Measurements from ENCODE around the gene DYNC2LI1. TPM values are rescaled to one million over a fixed set of nuclear protein-coding genes. Genes with fewer than 3 reads are reported as not detected.

Gene DYNC2LI1
- total RNA-seq, 1 donor from 2014 or later: 92.1 TPM

DNA sequence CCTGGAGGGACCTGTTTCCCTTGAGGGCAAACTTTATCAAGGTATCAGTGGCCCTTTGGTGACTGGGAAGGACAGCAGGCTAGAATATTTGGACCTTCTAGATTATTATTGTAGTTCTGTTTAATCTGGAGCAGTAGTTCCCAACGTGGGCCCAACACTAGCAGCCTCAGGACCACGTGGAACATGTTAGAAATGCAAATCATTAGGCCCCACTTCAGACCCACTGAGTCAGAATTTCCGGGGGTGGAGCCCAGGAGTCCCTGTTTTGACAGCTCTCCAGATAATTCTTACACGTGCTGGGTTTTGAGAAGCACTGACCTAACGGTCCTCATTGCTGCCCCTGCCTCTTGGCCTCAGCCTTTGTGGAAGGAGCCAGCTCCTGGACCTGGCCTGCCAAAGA lies 25.5 kb upstream of the DYNC2LI1 start:
- no peak overlapping the region for H3K27ac ChIP-seq
- no peak for DNase-seq (ENCODE audit: low spot score)
- H4K20me1 ChIP-seq (ENCODE audit: low read depth): no peaks in the 10 kb centered on the region
- H3K4me2 ChIP-seq: no peak overlapping the region
- H3K27me3 Mint-ChIP-seq (ENCODE audit: insufficient read depth, low read depth): no peaks in the 10 kb centered on the region
- H2AFZ ChIP-seq (replicated peaks): no peak overlapping the region
- peaks cover 14% of the 10 kb centered on the region for H3K4me1 Mint-ChIP-seq
- H3K9ac ChIP-seq: no peak overlapping the region
- H3K9me3 Mint-ChIP-seq: no peaks in the 10 kb centered on the region
- no peak overlapping the region for H3K4me3 Mint-ChIP-seq
- no peaks in the 10 kb centered on the region for H3K79me2 ChIP-seq (ENCODE audit: low read depth)
- peaks cover 2% of the 10 kb centered on the region for H3K36me3 Mint-ChIP-seq
- H3K27me3 ChIP-seq: no peaks in the 10 kb centered on the region
- peaks cover 17% of the 10 kb centered on the region for H3K4me1 ChIP-seq
- TF ChIP-seq, protein P1, sequence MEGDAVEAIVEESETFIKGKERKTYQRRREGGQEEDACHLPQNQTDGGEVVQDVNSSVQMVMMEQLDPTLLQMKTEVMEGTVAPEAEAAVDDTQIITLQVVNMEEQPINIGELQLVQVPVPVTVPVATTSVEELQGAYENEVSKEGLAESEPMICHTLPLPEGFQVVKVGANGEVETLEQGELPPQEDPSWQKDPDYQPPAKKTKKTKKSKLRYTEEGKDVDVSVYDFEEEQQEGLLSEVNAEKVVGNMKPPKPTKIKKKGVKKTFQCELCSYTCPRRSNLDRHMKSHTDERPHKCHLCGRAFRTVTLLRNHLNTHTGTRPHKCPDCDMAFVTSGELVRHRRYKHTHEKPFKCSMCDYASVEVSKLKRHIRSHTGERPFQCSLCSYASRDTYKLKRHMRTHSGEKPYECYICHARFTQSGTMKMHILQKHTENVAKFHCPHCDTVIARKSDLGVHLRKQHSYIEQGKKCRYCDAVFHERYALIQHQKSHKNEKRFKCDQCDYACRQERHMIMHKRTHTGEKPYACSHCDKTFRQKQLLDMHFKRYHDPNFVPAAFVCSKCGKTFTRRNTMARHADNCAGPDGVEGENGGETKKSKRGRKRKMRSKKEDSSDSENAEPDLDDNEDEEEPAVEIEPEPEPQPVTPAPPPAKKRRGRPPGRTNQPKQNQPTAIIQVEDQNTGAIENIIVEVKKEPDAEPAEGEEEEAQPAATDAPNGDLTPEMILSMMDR (IDR thresholded peaks at IDR 0.05): no peak
- TF ChIP-seq EZH2phosphoT487 (IDR thresholded peaks at IDR 0.05) (no peak), EZH2 (IDR thresholded peaks at IDR 0.05) (no peak)
- H3K36me3 ChIP-seq: no peaks in the 10 kb centered on the region
- H3K4me3 ChIP-seq: no peak overlapping the region
- H3K9me3 ChIP-seq (ENCODE audit: low read depth): no peaks in the 10 kb centered on the region
- peaks cover 18% of the 10 kb centered on the region for H3F3A ChIP-seq (ENCODE audit: low read depth)
- no peak overlapping the region for H3K27ac Mint-ChIP-seq

GRCh38 chr2:43749583-43749982 lies 24.3 kb upstream of the DYNC2LI1 start:
- H3K4me1 Mint-ChIP-seq: peaks cover 17% of the 10 kb centered on the region

GRCh38 chr2:43751476-43751990 lies 22.3 kb upstream of the DYNC2LI1 start:
- Histone ChIP-seq H3K4me3 (peak overlapping the region; percentile 10), H4K20me1 (ENCODE audit: low read depth) (no peaks in the 10 kb centered on the region), H3K9ac (no peak overlapping the region), H3F3A (ENCODE audit: low read depth) (peaks cover 18% of the 10 kb centered on the region), H3K4me2 (peak overlapping the region; percentile 60), H3K27ac (peak overlapping the region; percentile 54), H3K4me1 (peaks cover 17% of the 10 kb centered on the region), H3K27me3 (no peaks in the 10 kb centered on the region), H3K79me2 (ENCODE audit: low read depth) (no peaks in the 10 kb centered on the region), H3K9me3 (ENCODE audit: low read depth) (no peaks in the 10 kb centered on the region), H2AFZ (replicated peaks) (no peak overlapping the region), H3K36me3 (no peaks in the 10 kb centered on the region)
- Mint-ChIP-seq H3K4me1 (peaks cover 17% of the 10 kb centered on the region), H3K9me3 (no peaks in the 10 kb centered on the region), H3K4me3 (no peak overlapping the region), H3K36me3 (no peaks in the 10 kb centered on the region), H3K27ac (no peak overlapping the region), H3K27me3 (ENCODE audit: insufficient read depth, low read depth) (no peaks in the 10 kb centered on the region)
- DNase-seq (ENCODE audit: low spot score): peak; percentile 67
- no peak for TF ChIP-seq EZH2phosphoT487 (IDR thresholded peaks at IDR 0.05)
- TF ChIP-seq EZH2 (IDR thresholded peaks at IDR 0.05): no peak
- TF ChIP-seq, protein P1 (IDR thresholded peaks at IDR 0.05): no peak

More at GRCh38 chr2:43749583-43749982, 24.3 kb upstream of the DYNC2LI1 start:
- H3K27ac Mint-ChIP-seq: no peak overlapping the region
- Histone ChIP-seq H3K4me1 (peaks cover 17% of the 10 kb centered on the region), H4K20me1 (ENCODE audit: low read depth) (no peaks in the 10 kb centered on the region), H3K9ac (no peak overlapping the region), H3F3A (ENCODE audit: low read depth) (peaks cover 18% of the 10 kb centered on the region), H3K4me3 (no peak overlapping the region), H3K4me2 (no peak overlapping the region), H2AFZ (replicated peaks) (no peak overlapping the region), H3K79me2 (ENCODE audit: low read depth) (no peaks in the 10 kb centered on the region), H3K27ac (no peak overlapping the region), H3K27me3 (no peaks in the 10 kb centered on the region), H3K9me3 (ENCODE audit: low read depth) (no peaks in the 10 kb centered on the region), H3K36me3 (no peaks in the 10 kb centered on the region)
- H3K4me3 Mint-ChIP-seq: no peak overlapping the region
- H3K9me3 Mint-ChIP-seq: no peaks in the 10 kb centered on the region
- no peaks in the 10 kb centered on the region for H3K36me3 Mint-ChIP-seq
- TF ChIP-seq EZH2phosphoT487 (IDR thresholded peaks at IDR 0.05) (no peak), EZH2 (IDR thresholded peaks at IDR 0.05) (no peak)
- TF ChIP-seq, protein P1 (IDR thresholded peaks at IDR 0.05): no peak
- no peak for DNase-seq (ENCODE audit: low spot score)
- H3K27me3 Mint-ChIP-seq (ENCODE audit: insufficient read depth, low read depth): no peaks in the 10 kb centered on the region

Data from neural progenitor cell (in vitro differentiated cells).